HG02623 (cell line): ENCODE results near the gene NUDT11.
"Not testable (repeated sequence)": the region's sequence is repeated elsewhere in the genome, so short reads cannot be mapped to it uniquely, and the experiment has no call there.

Source experiments
- ATAC-seq: cut with Tn5 transposase; IDR thresholded peaks from one replicate; pipeline ENCODE4 v1.9.1; 2021; ENCODE audit warnings: moderate library complexity; ENCODE audit not compliant: unreplicated experiment

Gene NUDT11

GRCh38 chrX:51496501-51497291 is at the start of gene NUDT11:
Gene NUDT11 (minus strand): TSS chrX:51496592. CDS start chrX:51496444, 148 bp downstream.
- ATAC-seq = no peak

- no peak for ATAC-seq
Observed at GRCh38 chrX:51520393-51520792, 24.0 kb upstream of the NUDT11 start.

- ATAC-seq = not testable (repeated sequence)
Observed at GRCh38 chrX:51519131-51519530, 22.7 kb upstream of the NUDT11 start.

GRCh38 chrX:51507551-51507950 is 11.2 kb upstream of the NUDT11 start:
- ATAC-seq = no peak

GRCh38 chrX:51495701-51496488 is 497 bp downstream of the NUDT11 start:
- ATAC-seq = not testable (repeated sequence)

- no peak for ATAC-seq
Observed at GRCh38 chrX:51494409-51494808, 2.0 kb downstream of the NUDT11 start.

GRCh38 chrX:51487960-51488267 is 8.5 kb downstream of the NUDT11 start:
- ATAC-seq = no peak

- ATAC-seq = no peak
Observed at GRCh38 chrX:51484616-51485015, 11.8 kb downstream of the NUDT11 start.

GRCh38 chrX:51482411-51482810 is 14.0 kb downstream of the NUDT11 start:
- ATAC-seq = not testable (repeated sequence)

GRCh38 chrX:51476930-51477329 is 19.5 kb downstream of the NUDT11 start:
- ATAC-seq = no peak

- no peak for ATAC-seq
Observed at GRCh38 chrX:51463322-51463721, 33.1 kb downstream of the NUDT11 start.

- no peak for ATAC-seq
Observed at GRCh38 chrX:51461053-51462044, 35.0 kb downstream of the NUDT11 start.

GRCh38 chrX:51459125-51459524 is 37.3 kb downstream of the NUDT11 start:
- ATAC-seq = no peak

- ATAC-seq = no peak
Observed at GRCh38 chrX:51456814-51457213, 39.6 kb downstream of the NUDT11 start.

GRCh38 chrX:51456246-51456645 is 40.1 kb downstream of the NUDT11 start:
- ATAC-seq = no peak

- no peak for ATAC-seq
Observed at GRCh38 chrX:51440365-51440764, 56.0 kb downstream of the NUDT11 start.
